WTC11 (cell line): ENCODE data around the gene PRAMEF5. TPM values are rescaled to one million over a fixed set of nuclear protein-coding genes. Genes with fewer than 3 reads are reported as not detected.
"Not testable (repeated sequence)": the region's sequence is repeated elsewhere in the genome, so short reads cannot be mapped to it uniquely, and the experiment has no call there.

Experiments
- ATAC-seq: fragments of 200-7000 bp; cut with Tn5 transposase; 2 replicates; pipeline ENCODE4 v1.10.0; 2021; ENCODE audit warnings: mild to moderate bottlenecking, moderate library complexity
- Bru-seq: library from RNA; stranded (reverse); fragments of 400-500 nt; gene quantifications from one replicate; lab custom pipeline; 2021; lab: Mats Ljungman, UMichigan
- CTCF ChIA-PET: fragments of 300-600 bp; sonication (Branson Sonifier 250); formaldehyde crosslinking; loops from one replicate; lab custom pipeline; 2021; ENCODE audit warnings: antibody characterized with exemption; lab: Charles Lee
- POLR2A ChIA-PET: fragments of 350-600 bp; sonication (Branson Sonifier 250); formaldehyde crosslinking; loops from one replicate; lab custom pipeline; 2021; ENCODE audit warnings: antibody characterized with exemption; lab: Charles Lee
- DNase-seq: peaks from one replicate; pipeline ENCODE4 v3.0.0; 2021; ENCODE audit warnings: low spot score
- H3K27ac Mint-ChIP-seq: 2 replicates; pipeline ENCODE4 v1.8.0; 2021; ENCODE audit warnings: mixed read lengths
- H3K27me3 Mint-ChIP-seq: 2 replicates; pipeline ENCODE4 v1.8.0; 2021; ENCODE audit warnings: low read depth, mild to moderate bottlenecking, moderate library complexity, mixed read lengths
- H3K36me3 Mint-ChIP-seq: 2 replicates; pipeline ENCODE4 v1.8.0; 2021; ENCODE audit warnings: mixed read lengths
- H3K4me1 Mint-ChIP-seq: 2 replicates; pipeline ENCODE4 v1.8.0; 2022; ENCODE audit warnings: mixed read lengths
- H3K4me3 Mint-ChIP-seq: 2 replicates; pipeline ENCODE4 v1.8.0; 2021; ENCODE audit warnings: mild to moderate bottlenecking, moderate library complexity, mixed read lengths
- H3K9me3 Mint-ChIP-seq: 2 replicates; pipeline ENCODE4 v1.8.0; 2021; ENCODE audit warnings: mixed read lengths
- CREB1 ChIP-seq: sonication (generic); formaldehyde crosslinking; IDR thresholded peaks from 2 replicates; pipeline ENCODE4 v1.8.0; 2023; ENCODE audit warnings: mild to moderate bottlenecking, missing genetic modification reagents
- FOXK1 ChIP-seq: sonication (generic); formaldehyde crosslinking; IDR thresholded peaks from 2 replicates; pipeline ENCODE4 v1.8.0; 2022; ENCODE audit warnings: mild to moderate bottlenecking, moderate library complexity, missing genetic modification reagents
- NR1H2 ChIP-seq: sonication (generic); formaldehyde crosslinking; IDR thresholded peaks from 2 replicates; pipeline ENCODE4 v1.9.0; 2021; ENCODE audit warnings: mild to moderate bottlenecking, moderate library complexity, missing genetic modification reagents
- PREB ChIP-seq: sonication (generic); formaldehyde crosslinking; IDR thresholded peaks from 2 replicates; pipeline ENCODE4 v1.8.1; 2022; ENCODE audit warnings: mild to moderate bottlenecking, missing genetic modification reagents, moderate library complexity, borderline replicate concordance
- TCF7 ChIP-seq: sonication (generic); formaldehyde crosslinking; IDR thresholded peaks from 2 replicates; pipeline ENCODE4 v1.8.0; 2022; ENCODE audit warnings: mild to moderate bottlenecking, low read depth, missing genetic modification reagents, moderate library complexity
- TEAD1 ChIP-seq: sonication (generic); formaldehyde crosslinking; IDR thresholded peaks from 2 replicates; pipeline ENCODE4 v1.8.0; 2022; ENCODE audit warnings: mild to moderate bottlenecking, missing genetic modification reagents
- ZBTB21 ChIP-seq: sonication (generic); formaldehyde crosslinking; IDR thresholded peaks from 2 replicates; pipeline ENCODE4 v1.8.1; 2023; ENCODE audit warnings: mild to moderate bottlenecking, missing genetic modification reagents, borderline replicate concordance
- ZNF317 ChIP-seq: sonication (generic); formaldehyde crosslinking; IDR thresholded peaks from 2 replicates; pipeline ENCODE4 v1.8.1; 2023; ENCODE audit warnings: low read depth, mild to moderate bottlenecking, moderate library complexity, missing genetic modification reagents, borderline replicate concordance
- ZNF425 ChIP-seq: fragments of 250-450 bp; sonication (Bioruptor Pico); conservative IDR thresholded peaks from 2 replicates; pipeline ENCODE4 v1.9.0; 2021; ENCODE audit warnings: mild to moderate bottlenecking
- long read RNA-seq, 3 experiments: library from RNA in 1 of 3; library from capped mRNA in 1 of 3; library from polyadenylated mRNA in 1 of 3; unstranded in 2 of 3; stranded (forward) in 1 of 3; transcript quantifications; one replicate each; pipeline ENCODE4 v2.0.0, GENCODE V29; 2021
- total RNA-seq: library from RNA; stranded (reverse); gene quantifications from 3 replicates; pipeline ENCODE4 v1.2.3, GENCODE V29; 2021

Gene PRAMEF5
- not detected in 3 replicates for total RNA-seq
- not detected for Bru-seq, nascent RNA
- long read RNA-seq, experiment 1: 0 reads
- long read RNA-seq, experiment 2: 0 reads
- long read RNA-seq, experiment 3: 0 reads

GRCh38 chr1:13253898-13254297 is at the start of gene PRAMEF5:
Gene PRAMEF5 (plus strand): TSS chr1:13254198. CDS start chr1:13259269, 5,071 bp downstream.
- H3K4me3 Mint-ChIP-seq, H3K36me3 Mint-ChIP-seq, ATAC-seq, POLR2A ChIA-PET, H3K4me1 Mint-ChIP-seq, H3K27me3 Mint-ChIP-seq, H3K27ac Mint-ChIP-seq, H3K9me3 Mint-ChIP-seq, DNase-seq, CTCF ChIA-PET: not testable (repeated sequence)

GRCh38 chr1:13208712-13209111 is 45.3 kb upstream of the PRAMEF5 start:
- H3K27me3 Mint-ChIP-seq, H3K4me1 Mint-ChIP-seq, CTCF ChIA-PET, H3K36me3 Mint-ChIP-seq, H3K9me3 Mint-ChIP-seq, H3K4me3 Mint-ChIP-seq, DNase-seq, POLR2A ChIA-PET, H3K27ac Mint-ChIP-seq: not testable (repeated sequence)
- ATAC-seq: peak; percentile 36; the same call in 1 of the 2 replicates

DNA sequence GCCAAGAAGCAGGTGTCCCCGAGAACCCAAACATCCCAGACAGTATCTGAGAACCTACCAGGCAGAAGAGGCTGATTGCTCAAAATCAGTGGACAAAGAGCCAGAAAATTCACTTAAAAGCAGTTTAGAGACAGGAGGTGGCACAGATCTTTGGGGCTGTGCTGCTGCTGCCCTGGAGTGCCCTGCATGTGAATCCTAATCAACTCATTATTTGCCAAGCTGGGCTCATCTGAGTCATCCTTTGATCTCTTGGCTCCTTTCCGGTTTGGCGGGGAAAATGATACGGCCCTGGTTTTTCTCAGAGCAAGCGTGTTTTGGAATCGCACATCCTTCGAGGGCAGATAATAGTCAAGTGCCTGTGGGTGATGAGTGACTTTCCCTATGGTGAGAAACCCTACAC is 37.4 kb upstream of the PRAMEF5 start:
- CTCF ChIA-PET, H3K27me3 Mint-ChIP-seq, H3K9me3 Mint-ChIP-seq, H3K4me1 Mint-ChIP-seq, H3K4me3 Mint-ChIP-seq, ATAC-seq, H3K36me3 Mint-ChIP-seq, DNase-seq, H3K27ac Mint-ChIP-seq, POLR2A ChIA-PET: not testable (repeated sequence)

DNA sequence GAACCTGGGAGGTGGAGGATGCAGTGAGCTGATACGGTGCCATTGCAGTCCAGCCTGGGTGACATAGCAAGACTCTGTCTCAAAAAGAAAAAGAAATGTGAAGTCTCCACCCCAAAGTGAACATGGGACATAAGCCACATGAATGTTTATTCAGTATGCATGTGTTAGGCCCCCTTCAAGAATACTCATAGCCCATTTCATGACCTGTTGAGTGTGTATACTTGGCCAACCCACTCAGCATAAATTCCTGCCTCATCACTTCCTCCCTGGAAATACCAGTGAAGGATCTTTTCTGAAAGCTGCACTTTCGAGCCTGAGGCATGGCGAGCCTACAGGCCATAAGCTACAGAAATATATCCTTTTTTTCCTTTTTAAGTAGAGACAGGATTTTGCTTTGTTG is 34.8 kb upstream of the PRAMEF5 start:
- not testable (repeated sequence) for H3K9me3 Mint-ChIP-seq, ATAC-seq

GRCh38 chr1:13222788-13223187 is 31.2 kb upstream of the PRAMEF5 start:
- H3K27ac Mint-ChIP-seq, H3K27me3 Mint-ChIP-seq, ATAC-seq, H3K4me1 Mint-ChIP-seq, POLR2A ChIA-PET, H3K4me3 Mint-ChIP-seq, CTCF ChIA-PET, DNase-seq: not testable (repeated sequence)
- H3K36me3 Mint-ChIP-seq: peaks cover 21% of the 10 kb centered on the region
- peaks cover 22% of the 10 kb centered on the region for H3K9me3 Mint-ChIP-seq

More for the DNA sequence above, 34.8 kb upstream of the PRAMEF5 start:
- CTCF ChIA-PET, H3K4me3 Mint-ChIP-seq, H3K27me3 Mint-ChIP-seq, H3K4me1 Mint-ChIP-seq, H3K27ac Mint-ChIP-seq, H3K36me3 Mint-ChIP-seq, DNase-seq, POLR2A ChIA-PET: not testable (repeated sequence)

DNA sequence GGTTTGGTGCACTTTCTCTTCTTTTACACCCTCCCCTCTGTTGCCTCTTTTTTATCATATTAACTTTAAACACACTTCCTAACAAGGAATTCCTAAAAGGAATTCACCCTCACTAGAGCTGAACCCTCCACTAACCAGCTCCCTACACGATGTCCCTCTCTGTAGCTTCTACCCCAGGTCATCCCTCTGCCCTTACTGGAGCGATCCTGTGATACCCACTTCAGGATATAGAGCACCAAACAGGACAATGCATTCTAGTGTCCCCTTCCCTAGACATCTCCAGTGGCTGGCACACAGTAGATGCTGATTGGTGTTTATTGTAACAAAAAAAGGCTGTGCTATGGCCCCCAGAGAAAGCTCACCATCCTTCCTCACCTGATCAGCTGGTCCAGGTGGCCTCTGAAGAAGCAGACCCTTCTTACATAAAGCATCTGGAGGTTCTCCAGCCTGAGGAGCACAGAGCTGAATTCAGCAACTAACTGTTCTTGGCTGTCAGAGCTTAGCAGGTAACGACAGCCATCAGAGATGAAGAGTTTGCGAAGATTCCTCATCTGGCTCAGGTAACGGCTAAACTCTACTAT is 29.4 kb upstream of the PRAMEF5 start:
- H3K4me3 Mint-ChIP-seq: no peak overlapping the region
- H3K27ac Mint-ChIP-seq: no peak overlapping the region
- DNase-seq (no peak), ATAC-seq (no peak)
- H3K4me1 Mint-ChIP-seq: no peaks in the 10 kb centered on the region
- POLR2A ChIA-PET: no interaction called here
- H3K27me3 Mint-ChIP-seq: peaks cover 11% of the 10 kb centered on the region
- CTCF ChIA-PET: no interaction called here
- peaks cover 35% of the 10 kb centered on the region for H3K9me3 Mint-ChIP-seq
- TF ChIP-seq FOXK1 (CRISPR knock-in tag) (no peak), PREB (CRISPR knock-in tag) (no peak), CREB1 (CRISPR knock-in tag) (no peak), ZNF317 (CRISPR knock-in tag) (no peak), NR1H2 (no peak), ZBTB21 (CRISPR knock-in tag) (no peak), ZNF425 (no peak), TEAD1 (no peak), TCF7 (CRISPR knock-in tag) (no peak)
- H3K36me3 Mint-ChIP-seq: peaks cover 34% of the 10 kb centered on the region

DNA sequence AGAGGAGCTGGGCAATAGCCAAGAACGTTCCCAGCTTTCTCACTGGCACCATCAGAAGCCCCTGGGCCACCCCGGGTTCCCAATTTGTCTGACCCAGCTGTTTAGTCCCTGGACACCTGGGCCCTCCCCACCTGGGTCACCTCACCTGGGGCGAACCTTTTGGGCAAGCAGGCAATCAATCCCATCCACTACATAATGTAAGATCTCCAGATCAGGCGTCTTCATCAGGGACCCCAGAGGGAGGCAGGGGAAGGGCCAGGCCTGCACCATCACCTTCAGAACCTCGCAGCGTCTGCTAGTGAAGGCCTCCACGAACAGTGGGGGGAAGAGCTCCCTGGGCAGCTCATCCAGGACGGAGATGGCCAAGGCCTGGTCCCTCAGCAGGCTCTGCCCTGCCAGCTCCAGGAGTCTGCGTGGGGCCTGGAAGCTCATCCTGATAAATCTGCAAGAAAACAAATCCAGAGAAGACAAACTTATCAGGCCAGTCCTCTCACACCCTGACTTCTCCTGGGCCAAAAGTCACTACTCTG is 28.3 kb upstream of the PRAMEF5 start, which contains the start of gene PRAMEF18:
Gene PRAMEF18, minus strand, starts transcription at position 480 of the 530 bp plus-strand sequence. Its CDS starts 48 bp downstream, at position 432.
- H3K4me1 Mint-ChIP-seq, H3K27ac Mint-ChIP-seq, ATAC-seq, DNase-seq, H3K4me3 Mint-ChIP-seq, POLR2A ChIA-PET, CTCF ChIA-PET: not testable (repeated sequence)
- Mint-ChIP-seq H3K27me3 (peaks cover 13% of the 10 kb centered on the region), H3K36me3 (peaks cover 42% of the 10 kb centered on the region), H3K9me3 (peaks cover 42% of the 10 kb centered on the region)

GRCh38 chr1:13227271-13228055 is 26.5 kb upstream of the PRAMEF5 start:
- H3K27ac Mint-ChIP-seq, H3K4me3 Mint-ChIP-seq, POLR2A ChIA-PET, ATAC-seq, H3K4me1 Mint-ChIP-seq, DNase-seq, CTCF ChIA-PET: not testable (repeated sequence)
- Mint-ChIP-seq H3K36me3 (peaks cover 53% of the 10 kb centered on the region), H3K9me3 (peaks cover 53% of the 10 kb centered on the region), H3K27me3 (peaks cover 16% of the 10 kb centered on the region)
